NCI-H146 treated with DMSO at 0.1 percent for 48 hours (cell line): ENCODE data around the gene TBC1D20.
A peak's percentile ranks its signal among the peaks of the same experiment; 100 is the strongest.

Experiments used
- DNase-seq: peaks from one replicate; lab custom pipeline; 2025; ENCODE audit not compliant: unreplicated experiment; lab: John Stamatoyannopoulos, UW

Gene TBC1D20

GRCh38 chr20:440148-440547 is 22.2 kb downstream of the TBC1D20 start:
- DNase-seq = no peak

GRCh38 chr20:438571-439469 is 23.5 kb downstream of the TBC1D20 start:
- DNase-seq = no peak

DNA sequence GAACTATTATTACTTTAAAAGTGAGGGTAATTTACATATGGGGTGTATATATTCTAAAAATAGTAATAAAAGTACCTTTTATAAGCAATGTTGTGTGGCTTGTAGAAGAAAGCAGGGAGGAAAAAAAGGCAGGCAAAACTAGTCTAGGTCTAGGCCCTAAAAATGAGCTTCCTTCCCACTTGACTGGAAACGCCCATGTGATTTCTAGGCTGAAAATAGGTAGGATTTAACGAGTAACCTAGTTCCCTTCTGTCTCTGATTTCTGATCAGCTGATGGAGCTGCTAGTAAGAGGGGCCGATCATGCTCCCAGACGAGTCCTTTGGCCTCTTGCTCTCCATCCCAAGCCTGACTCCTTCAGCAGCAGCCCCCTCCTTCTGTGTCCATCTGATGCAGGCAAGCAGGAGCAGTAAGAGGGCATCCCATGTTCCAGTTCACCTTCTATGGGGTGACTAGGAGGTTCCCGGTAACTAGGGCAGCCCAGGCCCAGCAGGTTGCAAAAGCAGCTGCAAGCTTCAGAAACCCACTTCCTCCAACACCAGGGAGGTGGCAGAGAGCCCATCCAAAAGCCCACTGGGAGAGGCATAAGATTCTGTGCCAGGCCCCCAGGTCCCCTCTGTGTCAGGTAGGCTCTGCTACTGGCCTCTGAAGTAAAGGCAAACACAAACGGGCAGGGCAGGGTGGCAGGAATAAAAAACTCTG is 24.4 kb downstream of the TBC1D20 start:
- no peak for DNase-seq

DNA sequence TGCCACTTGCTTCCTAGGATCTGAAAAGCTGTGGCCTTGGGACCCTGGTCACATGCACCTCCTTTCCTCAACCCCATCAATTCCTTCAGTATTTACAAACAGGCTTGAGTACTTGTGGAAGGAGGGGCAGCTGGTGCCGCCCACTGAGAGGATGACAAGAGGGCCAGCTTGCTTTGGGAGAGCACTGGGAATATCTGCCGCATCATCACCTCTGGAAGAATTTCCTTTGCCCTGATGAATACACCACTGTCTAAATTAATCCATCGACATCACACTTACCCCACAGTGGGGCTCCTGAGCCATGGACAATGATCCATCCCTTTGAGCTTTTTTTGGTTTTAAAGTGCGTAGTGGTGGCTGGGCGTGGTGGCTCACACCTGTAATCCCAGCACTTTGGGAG is 25.9 kb downstream of the TBC1D20 start:
- DNase-seq = no peak

DNA sequence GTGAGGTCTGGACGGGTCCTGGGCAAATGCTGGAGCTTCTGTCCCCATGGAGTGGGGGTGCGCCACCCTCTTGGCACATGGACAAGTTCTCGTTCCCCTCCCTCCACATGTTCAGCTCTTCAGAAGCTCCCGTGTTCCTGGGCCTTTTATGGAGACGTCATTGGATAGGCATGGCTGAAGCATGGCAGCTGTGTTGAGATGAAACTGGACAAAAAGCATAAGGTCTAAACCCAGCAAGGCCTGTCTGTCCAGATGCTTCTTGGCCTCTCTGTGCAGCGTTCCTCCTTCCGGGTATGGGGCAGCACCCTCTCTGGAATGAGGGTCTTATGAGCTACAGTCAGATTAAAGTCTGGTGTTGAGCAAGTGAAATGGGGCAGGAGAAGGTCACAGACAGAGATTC is 26.8 kb downstream of the TBC1D20 start:
- no peak for DNase-seq

- no peak for DNase-seq
Observed at GRCh38 chr20:434661-435419, 27.5 kb downstream of the TBC1D20 start.

GRCh38 chr20:434221-434620 is 28.1 kb downstream of the TBC1D20 start:
- DNase-seq = no peak

- DNase-seq = no peak
Observed at GRCh38 chr20:433300-433975, 28.9 kb downstream of the TBC1D20 start.

DNA sequence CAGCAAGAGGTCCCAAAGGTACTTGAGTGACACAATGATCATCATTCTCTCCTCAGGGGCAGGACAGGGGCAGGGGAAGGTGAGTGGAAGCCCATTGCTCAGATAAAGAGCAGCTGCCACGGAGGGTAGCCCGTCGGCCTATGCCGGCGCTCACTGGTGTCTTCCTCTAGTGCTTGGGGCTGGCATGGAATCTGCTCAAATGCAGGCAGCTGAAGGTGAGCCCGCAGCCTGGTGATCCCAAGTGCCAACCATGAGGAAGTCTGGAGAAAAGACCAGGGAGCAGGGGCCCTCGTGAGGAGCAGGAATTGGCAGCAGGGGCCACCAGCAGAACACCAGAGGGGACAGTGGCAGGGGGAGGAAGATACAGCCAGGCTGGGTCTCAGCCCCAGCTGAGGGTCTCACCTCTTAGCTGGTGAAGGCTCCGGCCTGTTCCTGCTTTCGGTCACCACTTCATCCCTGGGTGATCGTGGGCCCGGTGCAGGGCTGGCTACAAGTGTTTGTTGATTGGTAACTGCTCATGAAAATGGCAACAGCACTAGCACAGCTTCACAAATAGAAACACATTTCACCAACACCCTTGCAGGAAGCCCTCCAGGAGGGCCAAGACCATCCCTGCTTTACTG is 29.5 kb downstream of the TBC1D20 start:
- no peak for DNase-seq

- no peak for DNase-seq
Observed at GRCh38 chr20:432208-432607, 30.1 kb downstream of the TBC1D20 start.

DNA sequence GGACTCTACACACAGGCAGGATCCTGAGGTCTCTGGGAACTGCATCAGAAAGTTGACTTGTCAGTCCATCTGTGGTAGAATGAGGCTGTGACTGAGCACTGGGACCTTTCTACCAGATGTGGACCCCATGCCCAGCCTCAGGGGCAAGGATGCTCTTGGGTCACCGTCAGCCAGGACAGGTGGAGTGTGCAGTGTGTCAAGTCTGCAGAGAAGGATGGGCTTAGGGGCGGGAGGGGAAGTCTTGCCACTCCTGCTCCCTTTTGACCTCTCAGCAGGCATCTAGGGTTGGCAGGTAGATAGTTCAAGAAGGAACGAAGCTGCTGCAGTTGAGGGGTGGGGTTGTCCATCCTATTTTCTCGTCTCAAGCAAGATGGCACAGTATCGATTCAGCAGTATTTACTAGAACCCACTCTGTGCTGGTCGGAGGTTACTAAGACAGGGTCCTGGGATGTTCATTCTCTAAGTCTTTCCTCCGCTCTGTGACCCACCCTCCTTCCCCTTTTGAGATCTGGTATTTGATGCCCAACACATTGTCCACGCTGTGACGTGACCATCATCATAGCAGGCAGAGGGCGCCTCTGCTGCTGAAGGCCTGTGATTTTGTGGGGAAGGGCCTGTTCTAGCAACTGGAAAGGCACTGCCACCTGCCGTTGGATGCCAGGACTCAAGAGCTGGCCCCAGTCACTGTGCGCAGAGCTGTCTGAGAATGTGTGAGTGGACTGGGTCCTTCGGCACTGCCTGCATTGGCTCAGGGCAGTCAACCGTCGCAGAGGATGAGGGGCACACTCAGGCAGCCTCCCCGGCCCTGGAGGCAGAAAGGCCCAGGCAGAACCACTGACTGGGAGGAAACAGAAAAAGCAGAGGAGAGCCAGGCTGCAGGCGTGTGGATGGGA is 31.1 kb downstream of the TBC1D20 start:
- peak; percentile 8 for DNase-seq

- DNase-seq = no peak
Observed at GRCh38 chr20:430091-430999, 32.0 kb downstream of the TBC1D20 start.

GRCh38 chr20:428658-429200 is 33.6 kb downstream of the TBC1D20 start:
- no peak for DNase-seq

DNA sequence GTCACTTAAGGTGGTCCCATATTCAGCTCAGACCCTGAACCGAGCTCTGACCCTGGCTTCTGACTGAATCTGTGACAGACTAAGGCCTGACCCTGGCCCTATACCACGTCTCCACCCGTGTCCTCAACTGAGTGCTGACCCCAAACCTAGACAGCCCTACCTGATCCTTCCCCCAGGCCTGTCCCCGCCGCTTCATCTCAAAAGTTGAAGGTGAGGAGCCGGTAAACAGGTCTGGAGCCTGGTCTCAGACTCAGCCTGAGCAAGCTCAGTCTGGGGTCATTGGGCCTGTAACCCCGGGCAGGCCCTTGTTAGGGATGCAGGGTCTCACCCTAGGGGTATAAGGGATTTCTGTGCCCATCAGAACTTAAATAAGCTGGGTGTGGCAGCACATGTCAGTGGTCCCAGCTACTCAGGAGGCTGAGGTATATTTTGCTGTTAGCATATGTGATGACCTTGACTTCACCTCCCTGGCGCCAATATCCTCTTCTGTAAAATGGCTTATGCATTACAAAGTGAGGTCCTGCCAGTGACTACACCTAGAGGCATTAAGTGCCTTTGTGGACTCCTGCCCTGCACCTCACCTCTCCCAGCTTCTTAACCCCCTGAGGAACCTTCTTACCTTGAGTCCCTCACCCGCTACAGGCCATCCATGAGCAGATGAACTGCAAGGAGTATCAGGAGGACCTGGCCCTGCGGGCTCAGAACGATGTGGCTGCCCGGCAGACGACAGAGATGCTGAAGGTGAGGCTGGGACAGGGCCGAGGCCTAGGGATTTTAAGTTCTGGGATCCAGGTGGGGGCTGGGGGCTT is 34.3 kb downstream of the TBC1D20 start:
- no peak for DNase-seq

DNA sequence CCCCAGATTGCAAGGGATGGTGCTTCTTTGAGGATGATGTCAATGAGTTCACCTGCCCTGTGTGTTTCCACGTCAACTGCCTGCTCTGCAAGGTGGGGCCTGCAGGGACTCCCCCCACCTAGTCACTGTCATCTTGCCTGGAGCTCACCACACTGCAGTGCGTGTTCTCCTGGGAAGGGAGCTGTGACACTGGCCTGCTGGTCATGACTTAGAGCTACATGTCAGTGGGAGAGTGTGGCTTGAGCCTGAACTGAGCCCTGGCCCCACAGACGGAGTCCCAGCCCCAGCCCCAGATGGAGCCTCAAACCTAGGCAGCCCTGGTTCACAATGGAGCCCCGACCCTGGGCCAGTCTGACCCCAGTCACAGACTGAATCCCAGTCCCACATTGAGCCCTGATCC is 34.9 kb downstream of the TBC1D20 start:
- DNase-seq = no peak

- DNase-seq = no peak
Observed at GRCh38 chr20:426566-426965, 35.8 kb downstream of the TBC1D20 start.

DNA sequence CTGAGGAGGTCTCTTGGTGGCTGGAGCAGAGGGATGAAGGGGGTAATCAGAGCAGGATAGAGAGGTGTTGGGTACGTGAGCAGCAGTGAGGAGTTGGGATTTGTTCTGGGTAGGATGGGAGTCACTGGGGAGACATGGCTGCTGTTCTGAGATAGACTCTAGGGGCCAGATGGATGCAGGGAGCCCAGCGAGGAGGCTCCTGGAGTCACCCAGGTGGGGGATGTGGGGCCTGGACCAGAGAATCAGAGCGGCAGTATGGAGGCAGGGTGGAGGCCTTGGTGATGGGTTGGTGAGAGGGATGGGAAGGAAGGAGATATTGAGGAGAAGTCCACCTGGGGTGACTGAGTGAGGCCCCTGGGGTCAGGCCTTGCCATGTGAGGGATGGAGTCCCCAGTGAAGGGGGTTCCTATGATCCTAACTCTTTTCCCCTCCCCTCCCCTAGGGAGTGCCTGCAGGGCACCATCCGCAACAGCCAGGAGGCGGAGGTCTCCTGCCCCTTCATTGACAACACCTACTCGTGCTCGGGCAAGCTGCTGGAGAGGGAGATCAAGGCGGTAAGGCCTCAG is 40.6 kb downstream of the TBC1D20 start:
- no peak for DNase-seq
